GM23338 (cell line): Measurements from ENCODE around the gene NSL1.

Source experiments
- CREB1 ChIP-seq: fragments of 250-450 bp; sonication (Bioruptor Pico); IDR thresholded peaks from 2 replicates; pipeline ENCODE4 v1.5.0; 2020; ENCODE audit warnings: low read depth, mild to moderate bottlenecking, moderate library complexity
- CTCF ChIP-seq, 2 experiments: fragments of 200-600 bp in 1 of 2; sonication (generic) in 1 of 2; conservative IDR thresholded peaks; 2 replicates each; pipeline versions ENCODE4 v1.5.1 to v1.6.1; 2016 to 2017; ENCODE audit warnings: antibody characterized with exemption in 2 of 2, low read depth in 2 of 2, mild to moderate bottlenecking in 2 of 2, moderate library complexity in 1 of 2
- ETS1 ChIP-seq: IDR thresholded peaks from 2 replicates; pipeline ENCODE4 v1.6.1; 2016; ENCODE audit warnings: antibody characterized with exemption
- EZH2 ChIP-seq: fragments of 200-600 bp; sonication (generic); IDR thresholded peaks from one replicate; pipeline ENCODE4 v1.8.0; 2017; ENCODE audit warnings: antibody characterized with exemption, mild to moderate bottlenecking, low read depth; ENCODE audit not compliant: unreplicated experiment
- JUNB ChIP-seq: IDR thresholded peaks from one replicate; pipeline ENCODE4 v1.6.1; 2016; ENCODE audit warnings: antibody characterized with exemption; ENCODE audit not compliant: unreplicated experiment
- POLR2AphosphoS5 ChIP-seq: IDR thresholded peaks from 2 replicates; pipeline ENCODE4 v1.6.1; 2016; ENCODE audit warnings: antibody characterized with exemption, low read depth
- REST ChIP-seq: IDR thresholded peaks from one replicate; pipeline ENCODE4 v1.6.1; 2018; ENCODE audit warnings: antibody characterized with exemption; ENCODE audit not compliant: unreplicated experiment
- STAT1 ChIP-seq: IDR thresholded peaks from one replicate; pipeline ENCODE4 v1.6.1; 2016; ENCODE audit warnings: antibody characterized with exemption; ENCODE audit not compliant: unreplicated experiment

GRCh38 chr1:212689196-212689725 is 102.3 kb downstream of the NSL1 start:
- TF ChIP-seq POLR2AphosphoS5 (no peak), CTCF (conservative IDR thresholded peaks at IDR 0.05; ENCODE audit: low read depth in 2 of 2) (no peak), REST (no peak), EZH2 (no peak), CREB1 (CRISPR knock-in tag) (no peak), JUNB (no peak), STAT1 (no peak), ETS1 (no peak)
